ENCODE measurements around the gene C1QTNF3.

C1QTNF3 gene

DNA sequence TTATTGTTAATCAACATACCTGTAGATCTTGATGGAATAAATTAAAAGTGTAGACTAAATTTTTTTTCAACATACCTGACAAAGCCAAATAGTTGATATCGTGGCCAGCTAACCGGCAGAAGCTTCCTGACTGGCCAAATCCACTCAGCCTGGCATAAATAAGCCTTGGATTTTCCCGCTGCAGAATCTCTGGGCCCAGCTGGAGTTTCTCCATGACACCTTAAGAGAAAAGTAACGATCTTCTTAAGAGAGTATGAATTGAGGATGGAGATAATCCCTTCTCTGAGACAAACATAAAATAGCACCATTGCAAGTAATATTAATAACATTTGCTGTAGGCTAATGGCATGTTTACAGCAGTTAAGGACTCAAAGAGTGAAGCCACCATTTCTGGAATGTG lies 37.3 kb downstream of the C1QTNF3 start:
- Histone ChIP-seq H3K9ac (no peak overlapping the region), H3K4me2 (ENCODE audit: low read length) (no peak overlapping the region), H3K79me2 (no peaks in the 10 kb centered on the region), H3K4me1 (peaks cover 5% of the 10 kb centered on the region), H3K27ac (no peak overlapping the region), H2AFZ (no peak overlapping the region), H3K36me3 (ENCODE audit: control insufficient read depth, insufficient read depth, low read length) (no peaks in the 10 kb centered on the region), H3K9me3 (ENCODE audit: control insufficient read depth, low read length) (no peaks in the 10 kb centered on the region), H3K27me3 (ENCODE audit: control insufficient read depth, insufficient read depth, low read length) (no peaks in the 10 kb centered on the region), H3K4me3 (ENCODE audit: low read depth, low read length) (no peak overlapping the region)
- TF ChIP-seq, protein P1, sequence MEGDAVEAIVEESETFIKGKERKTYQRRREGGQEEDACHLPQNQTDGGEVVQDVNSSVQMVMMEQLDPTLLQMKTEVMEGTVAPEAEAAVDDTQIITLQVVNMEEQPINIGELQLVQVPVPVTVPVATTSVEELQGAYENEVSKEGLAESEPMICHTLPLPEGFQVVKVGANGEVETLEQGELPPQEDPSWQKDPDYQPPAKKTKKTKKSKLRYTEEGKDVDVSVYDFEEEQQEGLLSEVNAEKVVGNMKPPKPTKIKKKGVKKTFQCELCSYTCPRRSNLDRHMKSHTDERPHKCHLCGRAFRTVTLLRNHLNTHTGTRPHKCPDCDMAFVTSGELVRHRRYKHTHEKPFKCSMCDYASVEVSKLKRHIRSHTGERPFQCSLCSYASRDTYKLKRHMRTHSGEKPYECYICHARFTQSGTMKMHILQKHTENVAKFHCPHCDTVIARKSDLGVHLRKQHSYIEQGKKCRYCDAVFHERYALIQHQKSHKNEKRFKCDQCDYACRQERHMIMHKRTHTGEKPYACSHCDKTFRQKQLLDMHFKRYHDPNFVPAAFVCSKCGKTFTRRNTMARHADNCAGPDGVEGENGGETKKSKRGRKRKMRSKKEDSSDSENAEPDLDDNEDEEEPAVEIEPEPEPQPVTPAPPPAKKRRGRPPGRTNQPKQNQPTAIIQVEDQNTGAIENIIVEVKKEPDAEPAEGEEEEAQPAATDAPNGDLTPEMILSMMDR (IDR thresholded peaks at IDR 0.05): no peak

DNA sequence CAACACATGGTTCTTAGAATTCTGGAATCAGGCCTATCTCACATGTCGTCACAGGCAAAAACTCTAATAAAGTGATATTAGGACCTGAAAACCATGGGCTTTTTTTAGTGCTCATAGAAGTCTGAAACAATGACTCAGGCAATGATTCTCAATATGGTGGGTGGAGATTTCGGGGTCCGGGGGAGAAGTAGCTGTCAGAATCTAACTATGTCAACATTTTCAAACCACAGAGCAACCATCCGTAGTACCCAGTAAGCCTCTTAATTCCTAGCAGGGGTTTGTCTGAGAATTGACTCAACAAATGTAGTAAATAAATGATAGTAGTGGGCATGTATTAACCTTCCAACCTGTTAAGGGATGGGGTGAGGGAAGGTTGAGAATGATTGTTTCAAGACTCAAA lies 37.8 kb downstream of the C1QTNF3 start:
- Histone ChIP-seq H3K27ac (no peak overlapping the region), H3K4me1 (peaks cover 5% of the 10 kb centered on the region), H3K9me3 (ENCODE audit: control insufficient read depth, low read length) (no peaks in the 10 kb centered on the region), H2AFZ (no peak overlapping the region), H3K4me3 (ENCODE audit: low read depth, low read length) (no peak overlapping the region), H3K36me3 (ENCODE audit: control insufficient read depth, insufficient read depth, low read length) (no peaks in the 10 kb centered on the region), H3K4me2 (ENCODE audit: low read length) (no peak overlapping the region), H3K27me3 (ENCODE audit: control insufficient read depth, insufficient read depth, low read length) (no peaks in the 10 kb centered on the region), H3K79me2 (no peaks in the 10 kb centered on the region), H3K9ac (no peak overlapping the region)
- TF ChIP-seq, protein P1 (IDR thresholded peaks at IDR 0.05): no peak

DNA sequence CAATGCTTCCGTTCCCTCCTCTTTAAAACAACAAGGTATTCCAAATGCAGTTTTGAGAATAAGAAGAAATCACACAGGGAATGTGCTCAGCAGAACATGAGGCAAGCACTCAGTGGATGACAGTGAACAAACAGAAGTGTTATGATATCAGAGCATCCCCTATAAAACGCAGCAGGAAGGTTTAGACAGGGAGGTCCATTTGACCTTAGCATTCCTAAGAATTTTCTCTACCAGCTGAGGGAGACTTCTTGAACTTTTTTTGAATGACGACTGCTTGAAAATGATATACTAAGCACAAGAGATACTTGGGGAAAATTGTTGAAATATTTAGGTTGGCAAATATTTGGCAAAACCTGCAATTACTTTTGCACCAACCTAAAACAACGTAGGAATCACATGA lies 39.1 kb downstream of the C1QTNF3 start:
- Histone ChIP-seq H2AFZ (no peak overlapping the region), H3K4me3 (ENCODE audit: low read depth, low read length) (no peak overlapping the region), H3K27me3 (ENCODE audit: control insufficient read depth, insufficient read depth, low read length) (no peaks in the 10 kb centered on the region), H3K4me2 (ENCODE audit: low read length) (no peak overlapping the region), H3K36me3 (ENCODE audit: control insufficient read depth, insufficient read depth, low read length) (no peaks in the 10 kb centered on the region), H3K27ac (no peak overlapping the region), H3K4me1 (peaks cover 5% of the 10 kb centered on the region), H3K79me2 (no peaks in the 10 kb centered on the region), H3K9ac (no peak overlapping the region), H3K9me3 (ENCODE audit: control insufficient read depth, low read length) (no peaks in the 10 kb centered on the region)
- TF ChIP-seq, protein P1 (IDR thresholded peaks at IDR 0.05): no peak

DNA sequence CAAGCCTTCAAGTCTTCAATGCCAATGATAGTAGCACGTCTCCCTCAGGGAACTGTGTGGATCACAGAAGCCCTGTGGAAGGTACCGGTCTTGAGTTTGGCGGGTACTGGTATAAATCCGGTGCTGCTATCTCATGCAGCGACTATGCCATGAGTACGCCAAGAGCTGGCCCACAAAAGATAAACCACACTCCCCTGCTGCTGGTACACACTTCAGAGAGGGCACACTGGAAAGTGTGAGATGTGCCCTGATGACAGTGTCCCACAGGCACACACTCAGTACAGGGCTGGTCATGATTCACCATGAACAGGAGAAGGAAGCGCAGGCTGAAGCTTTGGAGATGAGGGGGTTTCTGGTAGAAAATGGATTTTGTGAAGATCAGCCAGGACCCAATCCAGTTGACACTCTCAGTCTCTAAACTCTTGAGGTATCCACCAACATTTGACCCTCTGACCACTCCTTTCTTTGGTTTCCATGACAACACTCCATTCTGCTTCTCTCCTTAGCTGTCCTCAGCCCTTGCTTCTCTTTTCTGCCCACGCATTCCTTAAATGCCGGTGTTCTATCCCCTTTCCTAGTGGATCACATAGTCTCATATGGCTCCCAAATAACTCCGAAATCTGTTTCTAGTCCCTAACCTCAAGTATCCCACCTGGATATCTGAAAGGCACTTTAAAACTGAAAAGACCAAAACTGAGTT lies 40.2 kb downstream of the C1QTNF3 start:
- H3K9me3 ChIP-seq (ENCODE audit: control insufficient read depth, low read length): no peaks in the 10 kb centered on the region
- H3K79me2 ChIP-seq: no peaks in the 10 kb centered on the region
- no peaks in the 10 kb centered on the region for H3K27me3 ChIP-seq (ENCODE audit: control insufficient read depth, insufficient read depth, low read length)
- no peak overlapping the region for H3K4me3 ChIP-seq (ENCODE audit: low read depth, low read length)
- H3K4me1 ChIP-seq: peaks cover 5% of the 10 kb centered on the region
- no peak overlapping the region for H3K9ac ChIP-seq
- H3K27ac ChIP-seq: no peak overlapping the region
- H2AFZ ChIP-seq: no peak overlapping the region
- TF ChIP-seq, protein P1 (IDR thresholded peaks at IDR 0.05): no peak
- no peaks in the 10 kb centered on the region for H3K36me3 ChIP-seq (ENCODE audit: control insufficient read depth, insufficient read depth, low read length)
- H3K4me2 ChIP-seq (ENCODE audit: low read length): no peak overlapping the region

DNA sequence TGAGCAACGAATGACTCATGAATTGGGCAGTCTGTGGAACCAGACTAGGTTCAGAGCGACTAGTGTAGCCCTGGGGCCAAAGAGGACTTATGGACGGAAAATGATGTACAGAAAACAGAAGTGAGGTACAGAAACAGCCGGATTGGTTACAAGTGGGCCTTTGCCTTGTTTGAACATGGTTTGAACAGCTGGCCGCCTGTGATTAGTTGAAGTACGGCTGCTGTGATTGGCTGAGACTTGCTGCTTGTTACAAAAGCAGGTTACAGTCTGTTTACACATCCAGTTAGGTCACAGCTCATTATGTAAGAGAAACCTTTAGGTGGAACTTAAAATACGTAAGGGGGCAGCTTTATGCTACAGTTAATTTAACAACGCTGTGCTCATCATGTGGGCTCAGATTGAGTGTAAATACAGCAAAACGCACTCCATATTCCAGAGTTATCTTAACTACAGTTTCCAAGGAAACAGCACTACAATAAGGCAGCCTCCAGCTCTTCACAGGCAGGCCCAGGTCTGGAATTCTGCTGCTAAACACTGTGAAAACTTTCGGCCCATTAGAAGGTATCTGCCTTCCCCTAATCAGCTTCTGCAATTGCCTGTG lies 41.7 kb downstream of the C1QTNF3 start:
- Histone ChIP-seq H3K79me2 (no peaks in the 10 kb centered on the region), H3K4me1 (no peaks in the 10 kb centered on the region), H3K9ac (no peak overlapping the region), H3K27ac (no peak overlapping the region), H3K36me3 (ENCODE audit: control insufficient read depth, insufficient read depth, low read length) (no peaks in the 10 kb centered on the region), H3K4me2 (ENCODE audit: low read length) (no peak overlapping the region), H3K4me3 (ENCODE audit: low read depth, low read length) (no peak overlapping the region), H3K27me3 (ENCODE audit: control insufficient read depth, insufficient read depth, low read length) (no peaks in the 10 kb centered on the region), H2AFZ (no peak overlapping the region), H3K9me3 (ENCODE audit: control insufficient read depth, low read length) (no peaks in the 10 kb centered on the region)
- TF ChIP-seq, protein P1 (IDR thresholded peaks at IDR 0.05): no peak
